ENCODE data around the gene ELMO1. TPM values are rescaled to one million over a fixed set of nuclear protein-coding genes. Genes with fewer than 3 reads are reported as not detected.

Gene ELMO1
- polyA plus RNA-seq, 1 experiment, result not detected

- Histone ChIP-seq H3K27me3 (ENCODE audit: control insufficient read depth, insufficient read depth, low read length) (no peaks in the 10 kb centered on the region), H3K4me3 (ENCODE audit: low read depth, low read length) (no peak overlapping the region), H3K9me3 (ENCODE audit: control insufficient read depth, insufficient read depth, low read length) (no peaks in the 10 kb centered on the region), H3K27ac (ENCODE audit: low read depth, low read length) (no peak overlapping the region)
- CTCF ChIA-PET, result no interaction called here
- POLR2A ChIA-PET, result no interaction called here
- DNase-seq (ENCODE audit: low read depth, low spot score), result no peak
- TF ChIP-seq, protein P1, sequence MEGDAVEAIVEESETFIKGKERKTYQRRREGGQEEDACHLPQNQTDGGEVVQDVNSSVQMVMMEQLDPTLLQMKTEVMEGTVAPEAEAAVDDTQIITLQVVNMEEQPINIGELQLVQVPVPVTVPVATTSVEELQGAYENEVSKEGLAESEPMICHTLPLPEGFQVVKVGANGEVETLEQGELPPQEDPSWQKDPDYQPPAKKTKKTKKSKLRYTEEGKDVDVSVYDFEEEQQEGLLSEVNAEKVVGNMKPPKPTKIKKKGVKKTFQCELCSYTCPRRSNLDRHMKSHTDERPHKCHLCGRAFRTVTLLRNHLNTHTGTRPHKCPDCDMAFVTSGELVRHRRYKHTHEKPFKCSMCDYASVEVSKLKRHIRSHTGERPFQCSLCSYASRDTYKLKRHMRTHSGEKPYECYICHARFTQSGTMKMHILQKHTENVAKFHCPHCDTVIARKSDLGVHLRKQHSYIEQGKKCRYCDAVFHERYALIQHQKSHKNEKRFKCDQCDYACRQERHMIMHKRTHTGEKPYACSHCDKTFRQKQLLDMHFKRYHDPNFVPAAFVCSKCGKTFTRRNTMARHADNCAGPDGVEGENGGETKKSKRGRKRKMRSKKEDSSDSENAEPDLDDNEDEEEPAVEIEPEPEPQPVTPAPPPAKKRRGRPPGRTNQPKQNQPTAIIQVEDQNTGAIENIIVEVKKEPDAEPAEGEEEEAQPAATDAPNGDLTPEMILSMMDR (IDR thresholded peaks at IDR 0.05; ENCODE audit: low read depth, low read length), result no peak
Measured at GRCh38 chr7:36896956-36897590, 551.6 kb downstream of the ELMO1 start.

GRCh38 chr7:36896418-36896817, 552.2 kb downstream of the ELMO1 start:
- no peak overlapping the region for H3K27ac ChIP-seq (ENCODE audit: low read depth, low read length)
- H3K9me3 ChIP-seq (ENCODE audit: control insufficient read depth, insufficient read depth, low read length), result no peaks in the 10 kb centered on the region
- H3K4me3 ChIP-seq (ENCODE audit: low read depth, low read length), result no peak overlapping the region
- ChIA-PET CTCF (no interaction called here), POLR2A (no interaction called here)
- TF ChIP-seq, protein P1 (IDR thresholded peaks at IDR 0.05; ENCODE audit: low read depth, low read length), result no peak
- DNase-seq (ENCODE audit: low read depth, low spot score), result no peak
- no peaks in the 10 kb centered on the region for H3K27me3 ChIP-seq (ENCODE audit: control insufficient read depth, insufficient read depth, low read length)

DNA sequence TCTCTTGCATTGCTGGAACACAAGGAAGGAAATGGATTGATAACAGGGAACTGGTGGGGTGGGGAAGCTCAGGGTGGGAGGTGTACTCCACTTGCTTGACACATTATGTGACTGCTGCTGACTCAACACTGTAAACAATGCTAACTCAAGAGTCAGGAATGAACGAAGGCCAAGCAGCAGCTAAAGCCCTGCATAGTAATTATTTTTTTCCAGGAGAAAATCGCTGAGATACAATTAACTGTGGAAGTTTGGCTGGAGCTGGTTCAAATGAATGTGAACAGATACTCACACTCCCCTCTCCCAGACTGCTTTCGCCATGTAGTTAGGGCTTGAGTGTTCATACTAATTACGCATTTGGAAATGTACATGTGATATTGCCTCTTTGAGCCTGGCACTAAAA, 553.5 kb downstream of the ELMO1 start:
- H3K4me3 ChIP-seq (ENCODE audit: low read depth, low read length), result no peak overlapping the region
- H3K9me3 ChIP-seq (ENCODE audit: control insufficient read depth, insufficient read depth, low read length), result no peaks in the 10 kb centered on the region
- POLR2A ChIA-PET, result no interaction called here
- no peak overlapping the region for H3K27ac ChIP-seq (ENCODE audit: low read depth, low read length)
- TF ChIP-seq, protein P1 (IDR thresholded peaks at IDR 0.05; ENCODE audit: low read depth, low read length), result no peak
- DNase-seq (ENCODE audit: low read depth, low spot score), result no peak
- CTCF ChIA-PET, result interaction anchor here (0.9 kb wide), 1 partner anchor 16 kb away, joined by 3 read pairs; no protein-coding TSS in a partner anchor
- no peaks in the 10 kb centered on the region for H3K27me3 ChIP-seq (ENCODE audit: control insufficient read depth, insufficient read depth, low read length)

DNA sequence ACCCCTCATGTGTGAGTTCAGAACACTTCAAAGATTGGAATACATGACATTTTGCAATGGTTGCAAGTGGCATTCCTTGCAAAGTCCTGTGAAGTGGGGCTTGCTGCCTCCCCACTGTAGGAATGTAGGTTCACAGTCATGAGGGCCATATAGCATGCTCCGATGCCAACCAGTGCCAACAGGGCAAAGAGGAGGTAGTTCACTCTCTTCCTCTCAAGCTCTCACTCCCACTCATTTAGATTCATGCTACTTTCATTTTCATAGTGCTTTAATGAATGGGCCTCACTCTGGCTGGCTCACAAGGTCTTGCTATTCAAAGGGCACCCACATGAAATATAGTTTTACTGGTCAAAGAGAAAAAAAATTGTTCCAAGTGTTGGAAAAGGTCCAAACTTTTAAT, 554.5 kb downstream of the ELMO1 start:
- POLR2A ChIA-PET, result no interaction called here
- Histone ChIP-seq H3K9me3 (ENCODE audit: control insufficient read depth, insufficient read depth, low read length) (no peaks in the 10 kb centered on the region), H3K4me3 (ENCODE audit: low read depth, low read length) (no peak overlapping the region), H3K27me3 (ENCODE audit: control insufficient read depth, insufficient read depth, low read length) (no peaks in the 10 kb centered on the region), H3K27ac (ENCODE audit: low read depth, low read length) (no peak overlapping the region)
- TF ChIP-seq, protein P1 (IDR thresholded peaks at IDR 0.05; ENCODE audit: low read depth, low read length), result no peak
- CTCF ChIA-PET, result interaction anchor here (0.9 kb wide), 1 partner anchor 17 kb away, joined by 3 read pairs; no protein-coding TSS in a partner anchor
- no peak for DNase-seq (ENCODE audit: low read depth, low spot score)

DNA sequence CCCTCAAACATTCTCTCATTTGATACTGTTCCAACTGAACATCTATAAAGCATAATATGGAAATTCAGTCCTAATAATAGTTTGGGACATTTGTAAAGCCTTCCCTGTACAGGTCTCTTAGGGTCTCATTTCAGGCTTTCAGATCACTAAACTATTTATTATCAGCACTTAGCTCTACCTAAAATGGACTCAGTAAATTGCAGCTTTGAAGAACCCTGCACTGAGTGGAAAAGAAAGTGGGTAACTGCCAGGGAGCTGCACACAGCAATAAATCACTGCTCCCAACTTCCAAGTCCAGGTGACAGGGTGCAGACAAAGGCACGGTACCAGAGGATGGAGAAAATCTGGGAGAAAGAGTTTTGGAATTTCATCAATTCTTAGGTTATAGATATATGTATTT, 559.5 kb downstream of the ELMO1 start:
- TF ChIP-seq, protein P1 (IDR thresholded peaks at IDR 0.05; ENCODE audit: low read depth, low read length), result no peak
- no peaks in the 10 kb centered on the region for H3K27me3 ChIP-seq (ENCODE audit: control insufficient read depth, insufficient read depth, low read length)
- no peaks in the 10 kb centered on the region for H3K9me3 ChIP-seq (ENCODE audit: control insufficient read depth, insufficient read depth, low read length)
- POLR2A ChIA-PET, result no interaction called here
- no peak overlapping the region for H3K4me3 ChIP-seq (ENCODE audit: low read depth, low read length)
- no peak for DNase-seq (ENCODE audit: low read depth, low spot score)
- H3K27ac ChIP-seq (ENCODE audit: low read depth, low read length), result no peak overlapping the region
- CTCF ChIA-PET, result no interaction called here
